Heart left ventricle (tissue), 13 donors: Measurements from ENCODE around the gene CACNA1D.

Source experiments
- POLR2A ChIP-seq, 2 donors: fragments of 450-650 bp; IDR thresholded peaks; one replicate each; pipeline ENCODE4 v1.6.1; 2017; ENCODE audit warnings: antibody characterized with exemption in 2 of 2, mild to moderate bottlenecking in 2 of 2, moderate library complexity in 2 of 2
- TF ChIP-seq, protein P1 (sequence below), 12 donors: fragments of 200-600 bp; sonication (generic) in 4 of 12; IDR thresholded peaks; one replicate each; pipeline versions ENCODE4 v1.5.0 to v1.8.0; 2018 to 2022; ENCODE audit warnings: antibody characterized with exemption in 12 of 12, mild to moderate bottlenecking in 5 of 12
- donor health status: ischemic (EF 13 %, LVEDD 7.1; RV severe dilation, severe dysfunction).
- donor health status: DM: no; HTN: yes; CAD: no.
- donor health status: DM: no; HTN: no; CAD: no.
- donor health status: ischemic (EF 25% LVEDD 6.9; RV normal size, moderate dysfunction).
- donor health status: ischemic (EF 25% LVEDD 5.7; RV mildly dilated, moderate dysfunction).
- donor health status: ischemic (EF 35%, LVEDD 5.7; RV mildly dilated, moderate dysfunction).
- donor health status: nonischemic (EF 11% LVEDD 7.7; RV severe dilation, severe dysfunction).
- donor health status: DM: yes; HTN: yes; CAD: no.
- donor health status: PGD.
- donor health status: ischemic (EF 29% LVEDD 5.4; RV normal size, mild dysfunction).
- donor health status: nonischemic (EF 23%, LVEDD 6.1; RV moderate dilation, normal function).

GRCh38 chr3:53566461-53567145 lies 72.2 kb downstream of the CACNA1D start:
- TF ChIP-seq, protein P1, sequence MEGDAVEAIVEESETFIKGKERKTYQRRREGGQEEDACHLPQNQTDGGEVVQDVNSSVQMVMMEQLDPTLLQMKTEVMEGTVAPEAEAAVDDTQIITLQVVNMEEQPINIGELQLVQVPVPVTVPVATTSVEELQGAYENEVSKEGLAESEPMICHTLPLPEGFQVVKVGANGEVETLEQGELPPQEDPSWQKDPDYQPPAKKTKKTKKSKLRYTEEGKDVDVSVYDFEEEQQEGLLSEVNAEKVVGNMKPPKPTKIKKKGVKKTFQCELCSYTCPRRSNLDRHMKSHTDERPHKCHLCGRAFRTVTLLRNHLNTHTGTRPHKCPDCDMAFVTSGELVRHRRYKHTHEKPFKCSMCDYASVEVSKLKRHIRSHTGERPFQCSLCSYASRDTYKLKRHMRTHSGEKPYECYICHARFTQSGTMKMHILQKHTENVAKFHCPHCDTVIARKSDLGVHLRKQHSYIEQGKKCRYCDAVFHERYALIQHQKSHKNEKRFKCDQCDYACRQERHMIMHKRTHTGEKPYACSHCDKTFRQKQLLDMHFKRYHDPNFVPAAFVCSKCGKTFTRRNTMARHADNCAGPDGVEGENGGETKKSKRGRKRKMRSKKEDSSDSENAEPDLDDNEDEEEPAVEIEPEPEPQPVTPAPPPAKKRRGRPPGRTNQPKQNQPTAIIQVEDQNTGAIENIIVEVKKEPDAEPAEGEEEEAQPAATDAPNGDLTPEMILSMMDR (IDR thresholded peaks at IDR 0.05) = no peak
- TF ChIP-seq POLR2A (IDR thresholded peaks at IDR 0.05) = no peak
